ENCODE data around the gene SRRM2.

DNA sequence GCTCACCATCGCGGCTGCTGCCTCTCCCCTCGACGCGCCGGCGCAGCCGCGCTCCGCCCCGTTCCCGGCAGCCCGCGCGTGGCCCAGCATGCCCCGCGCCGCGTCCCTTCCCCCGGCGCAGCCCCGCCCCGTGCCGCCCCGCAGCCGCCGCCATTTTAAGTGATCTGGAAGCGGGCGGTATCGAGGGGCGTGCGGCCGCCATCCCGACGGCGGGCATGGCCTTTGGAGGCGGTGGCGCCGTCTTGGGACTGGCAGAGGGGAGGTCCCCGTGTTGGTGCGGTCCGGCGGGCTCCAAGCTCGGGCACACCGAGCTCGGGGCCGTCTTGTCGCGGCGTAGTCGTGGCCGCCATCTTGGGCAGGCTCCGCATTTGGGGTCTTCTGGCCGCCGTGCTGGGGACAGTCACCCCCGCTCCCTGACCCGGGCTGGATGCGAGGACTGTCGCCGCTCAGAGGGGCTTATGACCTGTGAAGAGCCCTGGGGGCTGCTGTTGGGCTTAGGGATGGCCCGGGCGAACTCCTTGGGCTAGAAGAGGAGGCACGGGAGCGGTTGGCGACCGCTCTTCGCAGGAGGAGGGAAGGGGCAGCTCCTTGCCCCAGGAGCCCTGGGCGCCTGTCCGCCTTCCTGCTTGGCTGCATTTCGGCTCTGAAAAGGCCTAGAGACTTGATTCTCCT lies 24.9 kb downstream of the SRRM2 start, which contains the start of gene ELOB:
- TF ChIP-seq, protein P1, sequence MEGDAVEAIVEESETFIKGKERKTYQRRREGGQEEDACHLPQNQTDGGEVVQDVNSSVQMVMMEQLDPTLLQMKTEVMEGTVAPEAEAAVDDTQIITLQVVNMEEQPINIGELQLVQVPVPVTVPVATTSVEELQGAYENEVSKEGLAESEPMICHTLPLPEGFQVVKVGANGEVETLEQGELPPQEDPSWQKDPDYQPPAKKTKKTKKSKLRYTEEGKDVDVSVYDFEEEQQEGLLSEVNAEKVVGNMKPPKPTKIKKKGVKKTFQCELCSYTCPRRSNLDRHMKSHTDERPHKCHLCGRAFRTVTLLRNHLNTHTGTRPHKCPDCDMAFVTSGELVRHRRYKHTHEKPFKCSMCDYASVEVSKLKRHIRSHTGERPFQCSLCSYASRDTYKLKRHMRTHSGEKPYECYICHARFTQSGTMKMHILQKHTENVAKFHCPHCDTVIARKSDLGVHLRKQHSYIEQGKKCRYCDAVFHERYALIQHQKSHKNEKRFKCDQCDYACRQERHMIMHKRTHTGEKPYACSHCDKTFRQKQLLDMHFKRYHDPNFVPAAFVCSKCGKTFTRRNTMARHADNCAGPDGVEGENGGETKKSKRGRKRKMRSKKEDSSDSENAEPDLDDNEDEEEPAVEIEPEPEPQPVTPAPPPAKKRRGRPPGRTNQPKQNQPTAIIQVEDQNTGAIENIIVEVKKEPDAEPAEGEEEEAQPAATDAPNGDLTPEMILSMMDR (conservative IDR thresholded peaks at IDR 0.05 in 1 of 2, IDR thresholded peaks at IDR 0.05 in 1 of 2; ENCODE audit: extremely low read depth in 1 of 2, insufficient read depth in 1 of 2, low read depth in 1 of 2, low read length in 2 of 2) = no peak
- no peak for TF ChIP-seq EZH2 (IDR thresholded peaks at IDR 0.05; ENCODE audit: borderline replicate concordance, low read length)

All from mammary epithelial cell (primary cell).